Prostate gland (tissue), 2 donors: ENCODE data around the gene ABHD16A. TPM values are rescaled to one million over a fixed set of nuclear protein-coding genes. Genes with fewer than 3 reads are reported as not detected.

Experiments
- DNase-seq: peaks from one replicate; pipeline ENCODE4 v3.0.0-alpha.2; 2019; ENCODE audit warnings: low spot score
- H3K27ac ChIP-seq, 2 donors: fragments of 200-600 bp; sonication (generic); 2 replicates each; pipeline ENCODE4 v1.5.1; 2017 to 2019
- H3K27me3 ChIP-seq: fragments of 200-600 bp; sonication (generic); replicated peaks from 2 replicates; pipeline ENCODE4 v1.5.1; 2019; ENCODE audit not compliant: insufficient read depth
- H3K36me3 ChIP-seq, 2 donors: fragments of 200-600 bp; sonication (generic); 1 replicate in 1 of 2; 2 replicates in 1 of 2; pipeline versions ENCODE4 v1.5.1 to v1.8.1; 2017 to 2019
- H3K4me1 ChIP-seq: fragments of 200-600 bp; sonication (generic); replicated peaks from 2 replicates; pipeline ENCODE4 v1.5.1; 2019
- H3K4me3 ChIP-seq, 2 donors: fragments of 200-600 bp; sonication (generic); 2 replicates each; pipeline ENCODE4 v1.5.1; 2017 to 2019
- H3K9me3 ChIP-seq: fragments of 200-600 bp; sonication (generic); 2 replicates; pipeline ENCODE4 v1.5.1; 2017
- POLR2A ChIP-seq: fragments of 450-650 bp; IDR thresholded peaks from one replicate; pipeline ENCODE4 v1.6.1; 2016; ENCODE audit warnings: antibody characterized with exemption, mild to moderate bottlenecking
- POLR2AphosphoS5 ChIP-seq: sonication (generic); formaldehyde crosslinking; IDR thresholded peaks from one replicate; pipeline ENCODE4 v1.6.1; 2017; ENCODE audit warnings: antibody characterized with exemption
- WGBS: methylation state at CpG from one replicate; pipeline ENCODE4 v1.1.5; 2018; 5-methylcytosine and 5-hydroxymethylcytosine counted together
- intact Hi-C: fragments of 100-400 bp; cut with DNase I; formaldehyde crosslinking; loops from one replicate; pipeline ENCODE4 v1.14.2; 2022
- total RNA-seq, 2 donors: library from RNA; depleted of rRNA; stranded (reverse); fragments of >200 nt; gene quantifications; one replicate each; pipeline ENCODE4 v1.1.0, GENCODE V29; 2016
- TF ChIP-seq, protein P1 (sequence below), 4 experiments: fragments of 200-600 bp in 2 of 4; fragments of 450-650 bp in 2 of 4; sonication (generic) in 2 of 4; IDR thresholded peaks; 1 replicate in 3 of 4; 2 replicates in 1 of 4; pipeline ENCODE4 v1.5.1; 2016 to 2019; ENCODE audit warnings: antibody characterized with exemption in 4 of 4, mild to moderate bottlenecking in 2 of 4, moderate library complexity in 2 of 4

The ABHD16A gene
- total RNA-seq, 2 donors from 2014 or later: 78.1 to 83.6 TPM

DNA sequence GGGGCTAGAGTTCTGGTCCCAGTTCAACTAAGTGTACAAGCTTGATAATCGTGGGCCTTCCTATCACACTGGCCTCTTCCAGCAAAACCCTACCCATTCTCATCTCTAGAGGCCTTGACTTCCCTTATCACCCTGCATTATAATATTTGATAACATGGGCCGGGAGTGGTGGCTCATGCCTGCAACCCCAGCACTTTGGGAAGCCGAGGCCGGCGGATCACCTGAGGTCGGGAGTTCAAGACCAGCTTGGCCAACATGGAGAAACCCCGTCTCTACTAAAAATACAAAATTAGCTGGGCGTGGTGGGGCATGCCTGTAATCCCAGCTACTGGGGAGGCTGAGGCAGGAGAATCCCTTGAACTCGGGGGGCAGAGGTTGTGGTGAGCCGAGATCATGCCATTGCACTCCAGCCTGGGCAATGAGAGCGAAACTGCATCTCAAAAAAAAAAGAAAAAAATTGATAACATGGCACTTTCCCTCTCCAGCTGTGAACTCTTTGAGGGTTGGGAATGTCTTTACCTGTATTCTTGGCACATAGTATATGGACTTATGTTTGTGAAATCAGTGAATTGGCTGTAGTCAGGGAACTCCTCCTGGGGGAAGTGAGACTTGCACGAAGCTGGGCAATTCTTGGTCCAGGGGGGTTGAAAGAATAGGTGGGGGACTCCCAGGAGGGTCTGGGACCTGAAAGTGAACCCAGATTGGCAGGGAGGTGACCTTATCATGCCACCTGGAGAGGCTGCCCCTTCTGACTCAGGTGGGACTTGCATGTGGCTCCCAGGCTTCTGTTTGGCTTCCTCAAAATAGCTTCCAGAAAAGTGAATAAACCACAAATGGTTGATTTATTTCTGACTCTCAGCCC lies 41.6 kb downstream of the ABHD16A start:
- Histone ChIP-seq H3K4me3 (peak overlapping the region in 1 of 2 donors; percentile 58), H3K36me3 (no peaks in the 10 kb centered on the region), H3K27ac (peak overlapping the region; percentile 76 to 87), H3K4me1 (peaks cover 24% of the 10 kb centered on the region), H3K9me3 (no peaks in the 10 kb centered on the region), H3K27me3 (no peaks in the 10 kb centered on the region)
- intact Hi-C loops: no loop called here
- WGBS: 82% methylated on average over 12 of the region's 12 CpGs
- TF ChIP-seq, protein P1, sequence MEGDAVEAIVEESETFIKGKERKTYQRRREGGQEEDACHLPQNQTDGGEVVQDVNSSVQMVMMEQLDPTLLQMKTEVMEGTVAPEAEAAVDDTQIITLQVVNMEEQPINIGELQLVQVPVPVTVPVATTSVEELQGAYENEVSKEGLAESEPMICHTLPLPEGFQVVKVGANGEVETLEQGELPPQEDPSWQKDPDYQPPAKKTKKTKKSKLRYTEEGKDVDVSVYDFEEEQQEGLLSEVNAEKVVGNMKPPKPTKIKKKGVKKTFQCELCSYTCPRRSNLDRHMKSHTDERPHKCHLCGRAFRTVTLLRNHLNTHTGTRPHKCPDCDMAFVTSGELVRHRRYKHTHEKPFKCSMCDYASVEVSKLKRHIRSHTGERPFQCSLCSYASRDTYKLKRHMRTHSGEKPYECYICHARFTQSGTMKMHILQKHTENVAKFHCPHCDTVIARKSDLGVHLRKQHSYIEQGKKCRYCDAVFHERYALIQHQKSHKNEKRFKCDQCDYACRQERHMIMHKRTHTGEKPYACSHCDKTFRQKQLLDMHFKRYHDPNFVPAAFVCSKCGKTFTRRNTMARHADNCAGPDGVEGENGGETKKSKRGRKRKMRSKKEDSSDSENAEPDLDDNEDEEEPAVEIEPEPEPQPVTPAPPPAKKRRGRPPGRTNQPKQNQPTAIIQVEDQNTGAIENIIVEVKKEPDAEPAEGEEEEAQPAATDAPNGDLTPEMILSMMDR (IDR thresholded peaks at IDR 0.05): no peak
- TF ChIP-seq POLR2A (no peak), POLR2AphosphoS5 (no peak)
- no peak for DNase-seq

GRCh38 chr6:31660381-31661261 lies 42.5 kb downstream of the ABHD16A start, which contains the start of gene C6orf47:
Gene C6orf47, minus strand, starts transcription at chr6:31660778. Its CDS starts 831 bp downstream, at chr6:31659947.
- TF ChIP-seq POLR2A (peak; percentile 84), POLR2AphosphoS5 (peak; percentile 71)
- TF ChIP-seq, protein P1 (IDR thresholded peaks at IDR 0.05): peak in 2 of 4 experiments; percentile 5 to 14
- no peaks in the 10 kb centered on the region for H3K27me3 ChIP-seq
- intact Hi-C loops: no loop called here
- no peaks in the 10 kb centered on the region for H3K9me3 ChIP-seq
- peak within 1 kb of the TSS; percentile 57 to 58 for H3K4me3 ChIP-seq
- under 1% methylated on average over 47 of the region's 52 CpGs for WGBS
- peaks cover 24% of the 10 kb centered on the region for H3K4me1 ChIP-seq
- H3K36me3 ChIP-seq: no peaks in the 10 kb centered on the region
- peak within 1 kb of the TSS; percentile 76 to 87 for H3K27ac ChIP-seq
- peak; percentile 81 for DNase-seq

DNA sequence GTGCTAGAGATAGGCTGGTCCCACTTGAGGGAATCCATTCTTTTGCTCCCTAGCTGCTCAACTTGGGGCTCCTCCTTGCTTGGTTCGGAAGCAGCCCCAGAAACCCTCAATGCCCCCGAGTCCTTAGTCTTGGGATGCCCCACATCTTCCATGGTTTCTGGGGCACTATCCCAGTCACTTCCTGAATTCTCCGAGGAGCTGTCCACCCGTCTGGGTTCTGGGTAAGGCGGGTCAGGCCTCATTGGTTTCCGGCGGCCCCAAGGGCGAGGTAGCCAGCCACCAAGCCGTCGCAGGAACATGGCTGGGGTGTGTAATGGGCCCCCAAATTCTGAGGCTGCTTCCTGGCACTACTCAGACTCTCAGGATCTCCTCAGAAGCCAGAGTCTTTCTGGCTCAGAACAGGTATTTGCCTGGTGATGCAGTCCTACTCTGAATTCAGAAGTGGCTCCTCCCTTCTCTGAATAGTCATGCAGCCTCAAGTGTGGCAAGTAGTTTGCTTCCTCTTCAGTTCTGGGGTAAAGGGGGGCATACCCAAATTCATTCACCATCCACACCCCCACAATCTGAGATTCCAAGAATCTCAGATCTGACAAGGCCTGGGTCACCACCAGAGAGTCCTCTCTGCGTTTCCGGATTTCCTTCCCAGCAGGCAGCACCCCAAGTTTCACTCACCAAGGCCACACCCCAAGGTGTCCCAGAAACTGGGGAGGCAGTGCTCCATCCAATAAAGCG lies 43.3 kb downstream of the ABHD16A start:
- Histone ChIP-seq H3K36me3 (no peaks in the 10 kb centered on the region), H3K27me3 (no peaks in the 10 kb centered on the region), H3K9me3 (no peaks in the 10 kb centered on the region), H3K4me1 (peaks cover 24% of the 10 kb centered on the region), H3K4me3 (peak overlapping the region; percentile 57 to 58), H3K27ac (peak overlapping the region; percentile 76 to 87)
- no peak for DNase-seq
- WGBS: 16% methylated on average over 13 of the region's 13 CpGs
- intact Hi-C loops: no loop called here
- TF ChIP-seq, protein P1 (IDR thresholded peaks at IDR 0.05): no peak
- TF ChIP-seq POLR2AphosphoS5 (no peak), POLR2A (no peak)

DNA sequence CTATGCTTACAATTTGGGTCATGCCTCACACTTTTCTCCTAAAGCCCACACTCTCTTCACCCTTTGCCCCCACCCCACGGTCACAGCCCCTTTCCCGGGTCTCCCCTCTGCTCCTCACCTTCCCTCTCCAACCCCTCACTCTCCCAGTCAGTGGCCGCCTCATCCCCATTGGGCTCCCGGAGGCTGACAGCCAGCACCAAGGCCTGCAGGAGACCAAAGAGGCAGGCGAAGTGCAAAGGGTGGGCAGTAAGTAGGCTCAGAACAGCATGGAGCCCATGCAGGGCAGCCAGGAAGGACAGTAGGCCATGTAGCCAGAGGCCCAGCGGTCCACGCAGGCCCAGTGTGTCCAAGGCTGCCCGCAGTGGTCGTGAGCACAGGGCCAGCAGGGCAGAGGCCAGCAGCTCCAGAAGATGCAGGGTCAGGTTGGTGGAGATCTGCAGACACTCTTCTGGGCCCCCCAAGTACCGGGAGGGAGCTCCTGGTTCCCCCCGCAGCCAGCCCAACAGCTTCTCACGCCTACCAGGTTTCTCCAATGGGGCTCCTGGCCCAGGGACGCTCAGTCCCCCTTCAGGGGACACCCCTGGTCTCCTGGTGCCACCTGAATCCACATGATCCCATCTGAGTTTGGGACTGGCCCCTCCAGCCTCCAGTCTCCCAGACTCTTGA lies 44.0 kb downstream of the ABHD16A start:
- Histone ChIP-seq H3K4me1 (peaks cover 24% of the 10 kb centered on the region), H3K36me3 (no peaks in the 10 kb centered on the region), H3K9me3 (no peaks in the 10 kb centered on the region), H3K4me3 (peak overlapping the region; percentile 57 to 58), H3K27me3 (no peaks in the 10 kb centered on the region), H3K27ac (peak overlapping the region in 1 of 2 donors; percentile 76)
- TF ChIP-seq, protein P1 (IDR thresholded peaks at IDR 0.05): no peak
- TF ChIP-seq POLR2A: no peak
- TF ChIP-seq POLR2AphosphoS5: no peak
- no peak for DNase-seq
- intact Hi-C loops: no loop called here
- 81% methylated on average over 13 of the region's 13 CpGs for WGBS
